HepG2 (cell line): ENCODE data around the gene METTL26. TPM values are rescaled to one million over a fixed set of nuclear protein-coding genes. Genes with fewer than 3 reads are reported as not detected.

Experiments
- HNF4G ChIP-seq, 2 experiments: sonication (generic) in 1 of 2; formaldehyde crosslinking in 1 of 2; IDR thresholded peaks; 2 replicates each; pipeline versions ENCODE4 v1.4.0 to v1.6.1; 2011 to 2020; ENCODE audit warnings: borderline replicate concordance in 2 of 2, low read depth in 2 of 2, mild to moderate bottlenecking in 2 of 2, low read length in 1 of 2, missing genetic modification reagents in 1 of 2, moderate library complexity in 1 of 2
- KLF6 ChIP-seq: IDR thresholded peaks from 2 replicates; pipeline ENCODE4 v1.8.0; 2016; ENCODE audit warnings: missing biosample characterization, missing genetic modification reagents
- MED13 ChIP-seq: sonication (generic); formaldehyde crosslinking; IDR thresholded peaks from 2 replicates; pipeline ENCODE4 v1.5.0; 2020; ENCODE audit warnings: missing genetic modification reagents
- MEIS1 ChIP-seq: sonication (generic); formaldehyde crosslinking; IDR thresholded peaks from 2 replicates; pipeline ENCODE4 v1.9.0; 2021; ENCODE audit warnings: mild to moderate bottlenecking, missing genetic modification reagents, moderate library complexity, borderline replicate concordance
- PATZ1 ChIP-seq: sonication (generic); formaldehyde crosslinking; IDR thresholded peaks from 2 replicates; pipeline ENCODE4 v1.4.0; 2020; ENCODE audit warnings: missing genetic modification reagents
- TFDP1 ChIP-seq: IDR thresholded peaks from 2 replicates; pipeline ENCODE4 v1.6.1; 2016; ENCODE audit warnings: missing compliant biosample characterization, missing genetic modification reagents, borderline replicate concordance
- ZFY ChIP-seq: sonication (generic); formaldehyde crosslinking; IDR thresholded peaks from 2 replicates; pipeline ENCODE4 v1.4.0; 2020; ENCODE audit warnings: missing genetic modification reagents
- ZNF160 ChIP-seq: sonication (generic); formaldehyde crosslinking; IDR thresholded peaks from 2 replicates; pipeline ENCODE4 v1.8.0; 2022; ENCODE audit warnings: mild to moderate bottlenecking, inconsistent platforms, missing genetic modification reagents
- ZNF256 ChIP-seq: sonication (generic); formaldehyde crosslinking; conservative IDR thresholded peaks from 2 replicates; pipeline ENCODE4 v1.4.0; 2020; ENCODE audit warnings: missing genetic modification reagents
- ZNF275 ChIP-seq: sonication (generic); formaldehyde crosslinking; IDR thresholded peaks from 2 replicates; pipeline ENCODE4 v1.8.0; 2022; ENCODE audit warnings: missing genetic modification reagents, mild to moderate bottlenecking, inconsistent platforms, borderline replicate concordance
- ZNF383 ChIP-seq: sonication (generic); formaldehyde crosslinking; IDR thresholded peaks from 2 replicates; pipeline ENCODE4 v1.4.0; 2020; ENCODE audit warnings: missing genetic modification reagents, mild to moderate bottlenecking, borderline replicate concordance
- ZNF547 ChIP-seq: sonication (generic); formaldehyde crosslinking; IDR thresholded peaks from 2 replicates; pipeline ENCODE4 v1.5.1; 2020; ENCODE audit warnings: mild to moderate bottlenecking, missing genetic modification reagents
- ZNF850 ChIP-seq: sonication (generic); formaldehyde crosslinking; conservative IDR thresholded peaks from 2 replicates; pipeline ENCODE4 v1.9.0; 2021; ENCODE audit warnings: mild to moderate bottlenecking, missing genetic modification reagents
- polyA plus RNA-seq, 8 experiments: library from polyadenylated mRNA; depleted of rRNA in 3 of 8; stranded (reverse) in 7 of 8; unstranded in 1 of 8; fragments of >200 nt; fragmentation: Illumina TruSeq in 4 of 8; extraction: Trizol in 4 of 8; gene quantifications; 2 replicates each; pipeline versions ENCODE4 v1.2.1 to v1.2.3, GENCODE V29; 2011 to 2016; ENCODE audit warnings: low read depth in 4 of 8, missing spikeins in 1 of 8, mixed read lengths in 1 of 8; ENCODE audit not compliant: insufficient read depth in 1 of 8
- total RNA-seq, 5 experiments: library from RNA; depleted of rRNA; stranded (reverse); fragments of >200 nt; fragmentation: Illumina TruSeq; extraction: Trizol; gene quantifications; 2 replicates each; pipeline ENCODE4 v1.2.3, GENCODE V29; 2016; ENCODE audit warnings: low read depth in 1 of 5
- TF ChIP-seq, protein P1 (sequence below): IDR thresholded peaks from 2 replicates; pipeline ENCODE4 v1.6.1; 2016; ENCODE audit warnings: low read depth, control low read depth
- TF ChIP-seq, protein P2 (sequence below): sonication (generic); formaldehyde crosslinking; IDR thresholded peaks from 2 replicates; pipeline ENCODE4 v1.5.1; 2020; ENCODE audit warnings: mild to moderate bottlenecking, missing genetic modification reagents, moderate library complexity

METTL26 gene
- total and polyA plus RNA-seq, 2 of the 13 experiments (the other 11 are each of a cell fraction or from before 2014, with no cell fraction given): 65.5 to 70.1 TPM

- TF ChIP-seq ZNF256 (CRISPR knock-in tag) (0 out of 2 replicates have a peak, but pooled peaks have one; percentile 69), MED13 (0 out of 2 replicates have a peak, but pooled peaks have one; percentile 38), TFDP1 (CRISPR knock-in tag) (0 out of 2 replicates have a peak, but pooled peaks have one; percentile 40), ZNF160 (CRISPR knock-in tag) (0 out of 2 replicates have a peak, but pooled peaks have one; percentile 23), ZNF850 (no peak), MEIS1 (no peak), PATZ1 (CRISPR knock-in tag) (peak; percentile 98), HNF4G (IDR thresholded peaks at IDR 0.05; ENCODE audit: borderline replicate concordance, low read depth, low read length) (peak; percentile 73; the same call in 1 of the 2 replicates), HNF4G (CRISPR knock-in tag; IDR thresholded peaks at IDR 0.05; ENCODE audit: borderline replicate concordance, low read depth) (no peak), ZNF383 (CRISPR knock-in tag) (peak; percentile 64; the same call in 1 of the 2 replicates), ZNF275 (0 out of 2 replicates have a peak, but pooled peaks have one; percentile 61), ZNF547 (CRISPR knock-in tag) (0 out of 2 replicates have a peak, but pooled peaks have one; percentile 2), KLF6 (CRISPR knock-in tag) (0 out of 2 replicates have a peak, but pooled peaks have one; percentile 18), ZFY (CRISPR knock-in tag) (peak; percentile 73)
- TF ChIP-seq, protein P1, sequence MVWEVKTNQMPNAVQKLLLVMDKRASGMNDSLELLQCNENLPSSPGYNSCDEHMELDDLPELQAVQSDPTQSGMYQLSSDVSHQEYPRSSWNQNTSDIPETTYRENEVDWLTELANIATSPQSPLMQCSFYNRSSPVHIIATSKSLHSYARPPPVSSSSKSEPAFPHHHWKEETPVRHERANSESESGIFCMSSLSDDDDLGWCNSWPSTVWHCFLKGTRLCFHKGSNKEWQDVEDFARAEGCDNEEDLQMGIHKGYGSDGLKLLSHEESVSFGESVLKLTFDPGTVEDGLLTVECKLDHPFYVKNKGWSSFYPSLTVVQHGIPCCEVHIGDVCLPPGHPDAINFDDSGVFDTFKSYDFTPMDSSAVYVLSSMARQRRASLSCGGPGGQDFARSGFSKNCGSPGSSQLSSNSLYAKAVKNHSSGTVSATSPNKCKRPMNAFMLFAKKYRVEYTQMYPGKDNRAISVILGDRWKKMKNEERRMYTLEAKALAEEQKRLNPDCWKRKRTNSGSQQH (CRISPR knock-in tag): 0 out of 2 replicates have a peak, but pooled peaks have one; percentile 45
- TF ChIP-seq, protein P2, sequence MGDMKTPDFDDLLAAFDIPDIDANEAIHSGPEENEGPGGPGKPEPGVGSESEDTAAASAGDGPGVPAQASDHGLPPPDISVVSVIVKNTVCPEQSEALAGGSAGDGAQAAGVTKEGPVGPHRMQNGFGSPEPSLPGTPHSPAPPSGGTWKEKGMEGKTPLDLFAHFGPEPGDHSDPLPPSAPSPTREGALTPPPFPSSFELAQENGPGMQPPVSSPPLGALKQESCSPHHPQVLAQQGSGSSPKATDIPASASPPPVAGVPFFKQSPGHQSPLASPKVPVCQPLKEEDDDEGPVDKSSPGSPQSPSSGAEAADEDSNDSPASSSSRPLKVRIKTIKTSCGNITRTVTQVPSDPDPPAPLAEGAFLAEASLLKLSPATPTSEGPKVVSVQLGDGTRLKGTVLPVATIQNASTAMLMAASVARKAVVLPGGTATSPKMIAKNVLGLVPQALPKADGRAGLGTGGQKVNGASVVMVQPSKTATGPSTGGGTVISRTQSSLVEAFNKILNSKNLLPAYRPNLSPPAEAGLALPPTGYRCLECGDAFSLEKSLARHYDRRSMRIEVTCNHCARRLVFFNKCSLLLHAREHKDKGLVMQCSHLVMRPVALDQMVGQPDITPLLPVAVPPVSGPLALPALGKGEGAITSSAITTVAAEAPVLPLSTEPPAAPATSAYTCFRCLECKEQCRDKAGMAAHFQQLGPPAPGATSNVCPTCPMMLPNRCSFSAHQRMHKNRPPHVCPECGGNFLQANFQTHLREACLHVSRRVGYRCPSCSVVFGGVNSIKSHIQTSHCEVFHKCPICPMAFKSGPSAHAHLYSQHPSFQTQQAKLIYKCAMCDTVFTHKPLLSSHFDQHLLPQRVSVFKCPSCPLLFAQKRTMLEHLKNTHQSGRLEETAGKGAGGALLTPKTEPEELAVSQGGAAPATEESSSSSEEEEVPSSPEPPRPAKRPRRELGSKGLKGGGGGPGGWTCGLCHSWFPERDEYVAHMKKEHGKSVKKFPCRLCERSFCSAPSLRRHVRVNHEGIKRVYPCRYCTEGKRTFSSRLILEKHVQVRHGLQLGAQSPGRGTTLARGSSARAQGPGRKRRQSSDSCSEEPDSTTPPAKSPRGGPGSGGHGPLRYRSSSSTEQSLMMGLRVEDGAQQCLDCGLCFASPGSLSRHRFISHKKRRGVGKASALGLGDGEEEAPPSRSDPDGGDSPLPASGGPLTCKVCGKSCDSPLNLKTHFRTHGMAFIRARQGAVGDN: peak; percentile 94
Measured at GRCh38 chr16:630249-630814, 5.8 kb downstream of the METTL26 start (continued).
